Measurements from ENCODE around the gene RASAL2. TPM values are rescaled to one million over a fixed set of nuclear protein-coding genes. Genes with fewer than 3 reads are reported as not detected.

The RASAL2 gene
- total RNA-seq, 3 donors from 2014 or later: 13.0 to 17.5 (median 14.2) TPM

DNA sequence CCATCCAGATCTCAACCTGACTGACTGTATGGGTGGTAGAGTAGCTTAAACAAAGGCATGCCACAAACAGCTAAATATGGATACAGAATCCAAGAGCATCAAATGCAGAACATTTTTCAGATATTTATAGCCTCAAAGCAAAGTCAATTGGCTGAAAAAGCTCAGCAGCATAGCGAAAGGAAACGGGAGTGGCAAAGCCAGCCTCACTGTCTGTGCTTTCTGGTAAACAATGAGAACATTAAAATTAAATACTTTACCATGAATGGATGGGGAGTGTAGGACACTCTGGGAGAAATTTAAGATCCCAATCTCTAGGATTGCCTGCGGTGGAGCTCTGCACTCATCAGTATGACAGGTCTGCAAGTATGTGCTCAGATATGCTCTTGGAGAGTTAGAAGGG, 4.4 kb downstream of the RASAL2 start:
- TF ChIP-seq, protein P1, sequence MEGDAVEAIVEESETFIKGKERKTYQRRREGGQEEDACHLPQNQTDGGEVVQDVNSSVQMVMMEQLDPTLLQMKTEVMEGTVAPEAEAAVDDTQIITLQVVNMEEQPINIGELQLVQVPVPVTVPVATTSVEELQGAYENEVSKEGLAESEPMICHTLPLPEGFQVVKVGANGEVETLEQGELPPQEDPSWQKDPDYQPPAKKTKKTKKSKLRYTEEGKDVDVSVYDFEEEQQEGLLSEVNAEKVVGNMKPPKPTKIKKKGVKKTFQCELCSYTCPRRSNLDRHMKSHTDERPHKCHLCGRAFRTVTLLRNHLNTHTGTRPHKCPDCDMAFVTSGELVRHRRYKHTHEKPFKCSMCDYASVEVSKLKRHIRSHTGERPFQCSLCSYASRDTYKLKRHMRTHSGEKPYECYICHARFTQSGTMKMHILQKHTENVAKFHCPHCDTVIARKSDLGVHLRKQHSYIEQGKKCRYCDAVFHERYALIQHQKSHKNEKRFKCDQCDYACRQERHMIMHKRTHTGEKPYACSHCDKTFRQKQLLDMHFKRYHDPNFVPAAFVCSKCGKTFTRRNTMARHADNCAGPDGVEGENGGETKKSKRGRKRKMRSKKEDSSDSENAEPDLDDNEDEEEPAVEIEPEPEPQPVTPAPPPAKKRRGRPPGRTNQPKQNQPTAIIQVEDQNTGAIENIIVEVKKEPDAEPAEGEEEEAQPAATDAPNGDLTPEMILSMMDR (IDR thresholded peaks at IDR 0.05): no peak
- DNase-seq: no peak
- no peaks in the 10 kb centered on the region for H3K36me3 ChIP-seq (ENCODE audit: low read depth)
- H3K4me3 ChIP-seq: no peak overlapping the region
- ATAC-seq: no peak
- intact Hi-C loops (cut with DNase I, micrococcal nuclease): loop anchor here in 1 of 2 donors (10.0 kb wide), 1 partner anchor 177 kb away; no protein-coding TSS in a partner anchor
- H3K4me1 ChIP-seq (ENCODE audit: low read depth): peaks cover 15% of the 10 kb centered on the region
- H3K9me3 ChIP-seq: no peaks in the 10 kb centered on the region

DNA sequence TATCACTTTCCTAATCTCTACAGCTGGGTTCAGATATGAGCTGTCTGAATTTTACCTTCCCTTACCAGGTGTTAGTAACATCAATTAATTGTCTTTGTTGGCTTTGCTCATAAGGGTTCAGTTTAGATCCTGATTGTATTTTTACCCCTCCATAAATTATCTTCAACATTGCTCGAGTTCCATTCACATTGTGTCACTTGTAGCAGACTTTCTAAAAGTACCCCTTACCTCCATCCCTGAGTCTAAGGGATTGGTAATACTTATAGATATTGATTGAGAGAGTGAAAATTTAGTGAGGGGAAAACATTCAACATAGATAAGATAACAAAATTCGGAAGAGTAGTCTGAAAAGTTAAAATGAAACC, 7.3 kb downstream of the RASAL2 start:
- no peak overlapping the region for H3K4me3 ChIP-seq
- intact Hi-C loops (cut with DNase I, micrococcal nuclease): no loop called here
- H3K36me3 ChIP-seq (ENCODE audit: low read depth): no peaks in the 10 kb centered on the region
- TF ChIP-seq, protein P1 (IDR thresholded peaks at IDR 0.05): no peak
- H3K9me3 ChIP-seq: no peaks in the 10 kb centered on the region
- H3K4me1 ChIP-seq (ENCODE audit: low read depth): peaks cover 5% of the 10 kb centered on the region
- ATAC-seq (no peak), DNase-seq (no peak)

DNA sequence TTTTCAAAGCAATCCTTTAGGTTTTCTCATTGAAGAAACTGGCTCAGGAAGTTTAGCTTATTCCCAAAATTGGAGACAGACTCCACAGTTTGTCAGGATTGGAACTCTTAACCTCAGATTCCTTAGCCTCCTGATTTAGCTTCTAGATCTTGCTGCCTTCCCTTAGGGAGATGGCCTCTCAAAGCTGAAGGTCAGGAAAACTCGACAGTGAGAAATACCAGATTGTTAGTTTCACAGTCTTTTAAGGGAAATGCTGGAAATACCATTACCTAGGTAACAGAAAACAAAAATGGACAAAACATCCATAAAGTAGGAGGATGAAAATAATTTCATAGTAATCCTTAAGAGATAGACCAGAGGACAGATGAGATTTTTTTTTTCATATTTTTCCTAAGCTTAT, 7.8 kb downstream of the RASAL2 start:
- H3K36me3 ChIP-seq (ENCODE audit: low read depth): no peaks in the 10 kb centered on the region
- TF ChIP-seq, protein P1 (IDR thresholded peaks at IDR 0.05): no peak
- H3K4me1 ChIP-seq (ENCODE audit: low read depth): peaks cover 5% of the 10 kb centered on the region
- DNase-seq (no peak), ATAC-seq (no peak)
- no peak overlapping the region for H3K4me3 ChIP-seq
- no peaks in the 10 kb centered on the region for H3K9me3 ChIP-seq
- intact Hi-C loops (cut with DNase I, micrococcal nuclease): no loop called here

DNA sequence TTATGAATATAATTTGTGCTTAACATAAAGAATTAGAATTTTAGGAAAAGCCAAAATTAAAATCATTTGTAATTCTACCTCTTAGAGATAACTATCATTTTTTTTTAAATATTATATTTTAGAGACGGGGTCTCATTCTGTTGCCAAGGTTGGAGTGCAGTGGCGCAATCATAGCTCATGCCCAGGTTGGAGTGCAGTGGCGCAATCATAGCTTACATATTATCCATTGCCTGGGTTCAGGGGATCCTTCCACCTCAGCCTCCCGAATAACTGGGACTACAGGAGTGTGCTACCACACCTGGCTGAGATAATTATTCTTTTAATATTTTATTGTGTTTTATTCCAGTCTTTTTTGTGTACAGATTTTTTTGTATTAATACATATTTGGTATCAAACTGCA, 8.3 kb downstream of the RASAL2 start:
- no peak overlapping the region for H3K4me3 ChIP-seq
- intact Hi-C loops (cut with DNase I, micrococcal nuclease): no loop called here
- H3K9me3 ChIP-seq: no peaks in the 10 kb centered on the region
- H3K36me3 ChIP-seq (ENCODE audit: low read depth): no peaks in the 10 kb centered on the region
- TF ChIP-seq, protein P1 (IDR thresholded peaks at IDR 0.05): no peak
- peaks cover 5% of the 10 kb centered on the region for H3K4me1 ChIP-seq (ENCODE audit: low read depth)
- ATAC-seq: no peak
- no peak for DNase-seq

DNA sequence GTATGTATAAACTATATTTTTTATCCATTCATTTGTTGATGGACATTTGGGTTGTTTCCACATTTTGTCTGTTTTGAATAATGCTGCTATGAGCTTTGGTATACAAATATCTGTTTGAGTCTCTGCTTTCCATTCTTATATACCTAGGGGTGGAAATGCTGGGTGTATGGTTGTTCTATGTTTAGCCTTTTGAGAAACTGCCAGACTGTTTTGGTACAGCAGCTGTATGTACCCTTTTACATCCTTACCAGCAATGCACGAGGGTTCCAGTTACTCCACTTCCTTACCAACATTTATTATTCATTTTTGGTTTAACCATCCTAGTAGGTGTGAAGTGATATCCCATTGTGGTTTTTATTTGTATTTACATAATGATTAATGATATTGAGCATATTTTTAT, 13.9 kb downstream of the RASAL2 start:
- DNase-seq (no peak), ATAC-seq (no peak)
- Histone ChIP-seq H3K4me3 (no peak overlapping the region), H3K36me3 (ENCODE audit: low read depth) (no peaks in the 10 kb centered on the region), H3K4me1 (ENCODE audit: low read depth) (no peaks in the 10 kb centered on the region), H3K9me3 (no peaks in the 10 kb centered on the region)
- TF ChIP-seq, protein P1 (IDR thresholded peaks at IDR 0.05): no peak
- intact Hi-C loops (cut with DNase I, micrococcal nuclease): no loop called here
